GM18511 (cell line): Measurements from ENCODE around the gene RALGPS2.

Experiments
- ATAC-seq: cut with Tn5 transposase; IDR thresholded peaks from one replicate; pipeline ENCODE4 v1.9.1; 2021; ENCODE audit warnings: mild to moderate bottlenecking, moderate library complexity; ENCODE audit not compliant: unreplicated experiment

RALGPS2 gene

DNA sequence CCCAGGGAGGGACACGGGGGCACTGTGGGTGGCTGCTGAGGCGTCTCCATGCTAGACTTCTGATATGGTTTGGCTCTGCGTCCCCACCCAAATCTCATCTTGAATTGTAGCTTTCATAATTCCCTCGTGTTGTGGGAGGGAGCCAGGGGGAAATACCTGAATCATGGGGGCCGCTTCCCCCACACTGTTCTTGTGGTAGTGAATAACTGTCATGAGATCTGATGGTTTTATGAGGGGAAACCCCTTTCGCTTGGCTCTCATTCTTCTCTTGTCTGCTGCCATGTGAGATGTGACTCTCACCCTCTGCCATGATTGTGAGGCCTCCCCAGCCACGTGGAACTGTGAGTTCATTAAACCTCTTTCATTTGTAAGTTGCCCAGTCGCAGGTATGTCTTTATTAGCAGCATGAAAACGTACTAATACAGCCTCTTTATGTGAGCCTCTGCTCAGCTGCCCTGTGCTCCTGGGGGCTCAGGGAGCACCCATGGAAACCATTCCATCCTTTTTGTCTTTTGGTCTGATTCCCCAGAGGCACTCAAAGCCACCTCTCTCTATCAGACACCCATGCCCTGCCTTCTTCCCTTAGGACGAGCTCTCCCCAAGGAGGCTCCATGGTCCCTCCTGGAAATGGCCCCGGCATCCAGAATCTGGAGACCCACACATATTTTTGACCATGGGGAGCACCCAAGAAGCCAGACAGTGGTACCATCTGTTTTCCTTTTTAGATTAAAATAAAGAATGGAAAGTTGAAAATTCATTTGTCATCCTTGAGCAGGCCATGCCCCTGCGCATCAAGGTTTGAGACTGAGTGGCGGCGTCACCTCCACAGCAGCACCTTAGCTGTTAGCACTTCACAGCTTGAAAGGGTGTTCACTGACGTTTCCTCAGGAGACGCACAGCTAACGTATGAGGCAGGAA lies 234.8 kb downstream of the RALGPS2 start:
- ATAC-seq, result no peak

DNA sequence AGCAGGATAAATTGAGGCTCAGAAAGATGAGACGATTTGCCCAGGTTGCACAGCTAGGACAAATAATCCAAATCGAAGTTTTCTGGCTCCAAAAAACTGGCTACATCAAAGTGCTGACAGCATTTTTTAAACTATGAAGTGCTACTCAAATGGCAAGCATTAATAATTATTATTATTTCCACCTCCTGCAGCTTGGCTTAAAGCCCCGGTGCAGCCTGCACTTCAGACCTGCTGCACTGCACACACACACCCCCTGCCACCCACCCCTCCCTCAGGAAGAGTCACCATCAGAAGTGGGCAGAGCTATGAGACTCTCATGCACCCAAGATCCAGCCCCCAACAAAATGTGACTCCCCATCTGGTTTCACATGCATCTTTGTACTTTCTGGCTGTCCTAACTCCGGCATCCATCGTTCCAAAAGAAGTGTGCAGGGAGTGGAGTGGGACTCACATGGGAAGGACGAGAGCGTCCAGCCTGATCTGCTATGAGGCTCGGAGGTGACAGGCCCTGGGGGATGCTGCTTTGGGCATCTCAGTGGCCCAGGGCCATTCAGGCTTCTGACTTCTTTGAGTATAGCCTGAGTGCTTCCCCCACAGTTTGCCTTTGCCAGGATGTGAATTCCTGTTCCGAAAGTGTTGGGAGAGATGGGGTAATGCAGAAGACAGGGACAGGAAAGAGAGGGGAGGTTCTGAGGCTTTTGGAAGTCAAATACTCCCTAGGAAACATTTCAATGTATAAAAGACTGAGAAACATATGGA lies 235.6 kb downstream of the RALGPS2 start:
- ATAC-seq, result no peak

DNA sequence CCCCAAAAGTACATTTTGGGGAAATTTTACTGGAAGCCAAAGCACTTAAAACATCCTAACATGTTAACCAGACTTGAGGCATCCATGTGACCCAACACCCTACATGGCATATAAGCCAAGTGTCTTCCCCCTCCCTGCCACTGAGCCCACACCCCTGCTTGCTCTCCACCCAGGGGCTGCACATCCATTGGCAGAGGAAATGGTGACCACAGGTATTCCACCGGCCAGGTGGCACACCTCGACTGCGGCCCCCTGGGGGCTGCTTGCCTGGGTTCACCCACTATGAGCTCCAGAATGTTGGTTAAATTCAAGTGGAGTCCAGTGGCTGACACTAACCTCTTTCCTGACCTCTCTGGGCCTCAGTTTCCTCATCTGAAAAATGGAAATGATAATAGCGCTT lies 236.3 kb downstream of the RALGPS2 start:
- no peak for ATAC-seq

DNA sequence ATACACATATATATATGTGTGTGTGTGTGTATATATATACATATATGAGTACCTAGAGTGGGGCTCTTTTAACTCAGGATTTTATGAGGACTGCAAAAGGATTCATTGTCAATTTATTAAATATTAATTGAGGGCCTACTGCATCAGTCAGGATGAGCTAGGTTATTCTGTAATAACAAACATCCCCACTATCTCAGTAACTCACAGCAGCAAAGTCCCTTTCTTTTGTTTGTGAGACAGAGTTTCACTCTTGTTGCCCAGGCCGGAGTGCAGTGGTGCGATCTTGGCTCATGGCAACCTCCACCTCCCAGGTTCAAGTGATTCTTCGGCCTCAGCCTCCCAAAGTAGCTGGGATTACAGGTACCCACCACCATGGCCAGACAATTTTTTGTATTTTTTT lies 236.8 kb downstream of the RALGPS2 start:
- no peak for ATAC-seq

DNA sequence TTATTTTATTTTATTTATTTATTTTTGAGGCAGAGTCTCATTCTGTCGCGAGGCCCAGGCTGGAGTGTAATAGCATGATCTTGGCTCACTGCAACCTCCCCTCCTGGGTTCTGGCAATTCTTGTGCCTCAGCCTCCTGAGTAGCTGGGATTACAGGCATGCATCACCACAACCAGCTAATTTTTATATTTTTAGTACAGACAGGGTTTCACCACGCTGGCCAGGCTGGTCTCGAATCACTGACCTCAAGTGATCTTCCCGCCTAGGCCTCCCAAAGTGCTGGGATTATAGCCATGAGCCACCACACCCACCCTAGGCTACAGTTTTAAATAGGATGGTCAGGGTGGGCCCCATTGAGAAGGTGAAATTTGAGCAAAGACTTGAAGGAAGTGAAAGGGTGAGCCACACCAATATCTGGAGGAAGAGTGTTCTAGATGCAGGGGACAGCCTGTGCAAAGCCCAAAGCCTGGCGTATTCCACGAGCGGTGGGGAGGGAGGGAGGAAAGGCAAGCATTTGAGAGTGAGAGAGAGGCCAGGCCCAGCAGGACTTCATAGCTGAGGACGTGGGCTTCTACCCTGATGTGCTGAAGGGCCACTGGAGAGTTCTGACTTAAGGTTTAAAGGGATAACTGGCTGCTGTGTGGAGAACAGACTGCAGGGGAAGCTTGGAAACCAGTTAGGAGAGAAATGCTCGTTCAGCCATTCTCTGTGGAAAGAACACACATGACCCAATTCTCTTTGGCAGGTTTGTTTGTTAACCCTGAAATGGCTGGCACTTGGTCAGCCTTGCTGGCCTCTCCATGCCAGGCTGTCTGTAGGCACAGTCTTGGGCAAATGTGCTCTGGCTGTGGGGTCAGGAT lies 238.0 kb downstream of the RALGPS2 start:
- ATAC-seq, result no peak

DNA sequence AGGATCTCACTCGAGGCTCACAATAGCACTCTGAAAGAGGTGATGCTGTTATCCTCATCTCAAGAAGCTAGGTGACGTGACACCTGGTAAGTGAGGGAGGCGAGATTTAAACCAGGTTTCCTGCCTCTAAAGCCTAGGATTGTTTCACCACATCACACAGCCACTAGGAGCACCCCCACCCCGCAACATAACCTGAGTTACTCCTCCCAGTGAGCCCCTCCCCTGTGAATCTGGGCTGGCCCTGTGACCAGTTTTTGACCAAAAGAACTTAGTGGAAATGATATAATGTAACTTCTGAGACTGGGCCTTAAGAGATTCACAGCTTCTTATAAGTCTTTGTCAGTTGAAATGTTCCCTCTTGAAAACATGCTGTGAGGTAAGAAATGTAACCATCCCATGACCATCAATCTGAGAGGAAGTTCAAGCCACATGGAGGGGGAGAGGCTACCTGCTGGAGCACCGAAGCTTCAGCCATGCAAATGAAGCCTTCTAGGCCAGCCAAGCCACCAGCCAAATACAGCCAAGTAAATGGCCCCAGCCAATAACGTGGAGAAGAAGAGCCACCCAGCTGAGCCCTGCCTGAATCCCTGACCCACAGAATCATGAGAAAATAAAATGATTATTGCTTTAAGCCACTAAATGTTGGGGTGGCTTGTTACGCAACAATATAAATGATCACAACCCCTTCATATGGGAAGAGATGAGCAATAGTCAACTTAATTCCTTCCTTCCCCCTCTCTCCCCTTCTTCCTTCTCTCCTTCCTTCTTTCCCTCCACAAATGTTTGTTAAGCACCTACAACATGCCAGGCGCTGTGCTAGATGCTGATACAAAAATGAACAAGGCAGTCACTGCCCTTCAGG lies 239.7 kb downstream of the RALGPS2 start:
- no peak for ATAC-seq

DNA sequence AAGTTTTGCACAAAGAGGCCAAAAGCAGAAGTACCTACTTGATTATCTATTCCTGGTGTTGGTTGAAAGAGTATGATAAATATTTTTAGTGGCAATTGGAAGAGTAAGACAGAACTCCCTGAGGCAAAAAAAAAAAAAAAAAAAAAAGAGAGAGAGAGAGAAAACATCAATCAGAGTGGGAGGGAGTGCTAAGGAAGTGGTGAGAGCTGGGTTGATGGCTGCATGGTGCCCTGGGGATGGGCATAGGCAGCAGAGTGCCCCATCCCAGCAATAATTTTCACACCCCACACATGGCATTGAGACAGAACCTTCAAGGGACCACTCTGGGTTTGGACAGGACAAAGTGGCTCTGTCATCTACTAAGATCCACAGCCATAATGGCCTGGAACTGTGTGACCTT lies 241.3 kb downstream of the RALGPS2 start:
- ATAC-seq, result no peak

DNA sequence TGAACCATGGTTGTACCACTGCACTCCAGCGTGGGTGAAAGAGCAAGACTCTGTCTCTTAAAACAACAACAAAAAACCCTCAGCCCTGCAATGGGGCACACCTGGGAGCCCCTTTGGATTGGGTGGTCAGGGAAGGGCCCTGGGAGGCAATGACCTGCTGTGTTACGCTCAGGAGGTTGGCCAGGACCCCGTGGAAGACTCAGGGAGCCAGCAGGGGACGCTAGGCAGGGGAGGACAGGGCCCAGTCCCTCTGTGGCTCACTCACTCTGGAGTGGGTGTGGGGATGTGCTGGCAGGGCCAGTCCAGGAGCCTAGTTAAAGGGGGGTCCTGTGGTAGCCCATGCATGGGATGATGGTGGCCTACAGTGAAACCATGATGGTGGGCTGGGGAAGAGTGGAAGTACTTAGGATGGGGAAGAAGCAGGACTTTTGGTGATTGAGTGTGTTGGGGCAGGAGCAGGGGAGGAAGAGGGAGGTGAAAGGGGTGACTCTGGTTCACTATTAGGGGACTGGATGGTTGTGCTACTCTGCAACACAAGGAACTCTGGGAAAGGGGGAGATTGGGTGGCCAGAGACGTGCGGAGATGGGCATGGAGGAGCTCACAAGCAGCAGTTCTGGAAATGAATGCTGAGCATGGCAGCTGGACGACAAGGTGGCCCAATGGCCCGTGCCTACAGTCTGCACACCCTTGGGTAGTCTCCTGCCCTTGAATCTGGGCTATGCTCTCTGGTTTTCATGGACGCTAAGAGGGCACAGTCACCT lies 244.4 kb downstream of the RALGPS2 start:
- ATAC-seq, result no peak

DNA sequence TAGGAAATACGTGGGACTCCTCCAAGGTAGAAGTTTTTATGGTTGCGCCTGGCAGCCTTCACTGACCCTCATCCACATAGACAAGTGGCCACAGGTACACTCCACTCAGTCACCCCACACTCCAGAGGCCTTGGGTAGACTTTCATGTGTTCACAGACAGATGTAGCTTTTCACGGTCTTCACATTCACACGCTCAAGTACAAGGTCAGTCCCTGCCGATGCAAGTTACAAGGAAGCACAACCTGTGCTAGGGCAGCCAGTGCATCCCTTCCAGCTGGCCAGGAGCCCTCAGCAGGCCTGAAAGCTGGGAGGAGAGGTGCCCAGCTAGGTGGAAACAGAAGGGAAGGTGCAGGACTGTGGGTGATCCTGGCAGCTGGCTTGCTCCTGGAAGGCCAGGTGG lies 245.1 kb downstream of the RALGPS2 start:
- ATAC-seq, result no peak
